ENCODE data around the gene POTEI.
"Not testable (repeated sequence)": the region's sequence is repeated elsewhere in the genome, so short reads cannot be mapped to it uniquely, and the experiment has no call there.

DNA sequence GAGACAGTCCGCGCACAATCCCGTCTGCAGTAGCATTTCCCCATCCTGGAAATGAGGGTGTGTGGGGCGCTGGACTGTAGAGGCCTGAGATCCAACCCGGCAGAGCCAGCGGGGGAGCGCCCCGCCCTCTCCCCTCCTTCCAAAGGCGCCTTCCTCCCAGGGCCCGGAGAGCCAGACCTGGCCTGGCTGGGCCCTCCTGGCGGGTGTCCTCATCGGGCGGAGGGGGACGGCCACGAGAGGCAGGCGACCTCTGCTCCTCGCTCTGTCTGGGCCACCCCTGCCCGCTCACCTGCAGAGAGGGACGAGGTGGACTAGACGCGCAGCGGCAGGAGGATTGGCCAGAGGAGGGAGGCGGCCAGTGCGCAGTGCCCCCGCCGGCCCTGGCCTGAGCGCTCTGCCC, 40.3 kb upstream of the POTEI start:
- not testable (repeated sequence) for TF ChIP-seq CTCF, EP300, POLR2A (IDR thresholded peaks at IDR 0.05)
